GM10248 (cell line): ENCODE data around the gene NOC4L.

Source experiments
- CTCF ChIA-PET: fragments of 300-600 bp; sonication (Branson Sonifier 250); formaldehyde crosslinking; extraction: SDS; loops from one replicate; lab custom pipeline; 2021; ENCODE audit warnings: antibody characterized with exemption; lab: Yijun Ruan, JAX
- POLR2A ChIA-PET: fragments of 350-650 bp; sonication (Branson Sonifier 250); formaldehyde crosslinking; extraction: SDS; loops from one replicate; lab custom pipeline; 2020; ENCODE audit warnings: antibody characterized with exemption; lab: Yijun Ruan, JAX
- DNase-seq: peaks from one replicate; pipeline ENCODE4 v3.0.0; 2012; ENCODE audit errors: extremely low spot score
- TF ChIP-seq, protein P1 (sequence below): IDR thresholded peaks from 2 replicates; pipeline ENCODE4 v1.5.1; 2012; ENCODE audit warnings: mild to moderate bottlenecking, low read depth; ENCODE audit errors: extremely low read depth, missing control alignments, control extremely low read depth

Gene NOC4L

DNA sequence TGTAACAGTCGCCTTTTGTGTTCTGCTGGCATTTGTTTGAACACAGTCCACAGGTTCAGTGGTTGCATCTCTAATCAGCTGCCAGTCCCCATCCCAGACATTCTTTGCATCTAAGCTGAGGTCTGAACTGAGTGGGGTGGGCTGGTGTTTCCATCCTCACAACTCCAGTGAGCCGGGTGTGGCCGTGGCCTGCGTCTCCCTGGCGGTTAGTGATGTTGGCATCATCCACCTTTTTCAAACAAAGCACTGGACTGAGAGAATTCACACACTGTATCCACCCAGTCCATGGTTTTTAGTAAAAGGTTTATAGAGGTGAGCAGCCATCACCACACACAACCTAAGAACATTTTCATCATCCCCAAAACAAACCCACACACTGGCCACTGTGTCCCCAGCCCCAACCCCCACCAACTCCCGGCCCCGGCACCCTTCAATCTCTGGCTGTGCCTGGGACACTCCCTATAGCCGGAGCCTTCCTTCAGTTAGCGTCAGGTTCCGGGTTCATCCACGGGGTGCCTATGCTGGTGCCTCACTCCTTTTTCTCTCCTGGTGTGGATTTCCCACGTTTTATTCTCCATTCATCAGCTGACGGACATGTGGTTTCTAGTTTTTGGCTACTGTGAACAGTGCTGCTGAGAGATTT, 6.7 kb upstream of the NOC4L start:
- ChIA-PET POLR2A (no interaction called here), CTCF (interaction anchor here (1.3 kb wide), 1 partner anchor 9 kb away, joined by 3 read pairs; no protein-coding TSS in a partner anchor)
- TF ChIP-seq, protein P1, sequence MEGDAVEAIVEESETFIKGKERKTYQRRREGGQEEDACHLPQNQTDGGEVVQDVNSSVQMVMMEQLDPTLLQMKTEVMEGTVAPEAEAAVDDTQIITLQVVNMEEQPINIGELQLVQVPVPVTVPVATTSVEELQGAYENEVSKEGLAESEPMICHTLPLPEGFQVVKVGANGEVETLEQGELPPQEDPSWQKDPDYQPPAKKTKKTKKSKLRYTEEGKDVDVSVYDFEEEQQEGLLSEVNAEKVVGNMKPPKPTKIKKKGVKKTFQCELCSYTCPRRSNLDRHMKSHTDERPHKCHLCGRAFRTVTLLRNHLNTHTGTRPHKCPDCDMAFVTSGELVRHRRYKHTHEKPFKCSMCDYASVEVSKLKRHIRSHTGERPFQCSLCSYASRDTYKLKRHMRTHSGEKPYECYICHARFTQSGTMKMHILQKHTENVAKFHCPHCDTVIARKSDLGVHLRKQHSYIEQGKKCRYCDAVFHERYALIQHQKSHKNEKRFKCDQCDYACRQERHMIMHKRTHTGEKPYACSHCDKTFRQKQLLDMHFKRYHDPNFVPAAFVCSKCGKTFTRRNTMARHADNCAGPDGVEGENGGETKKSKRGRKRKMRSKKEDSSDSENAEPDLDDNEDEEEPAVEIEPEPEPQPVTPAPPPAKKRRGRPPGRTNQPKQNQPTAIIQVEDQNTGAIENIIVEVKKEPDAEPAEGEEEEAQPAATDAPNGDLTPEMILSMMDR, result no peak
- DNase-seq, result no peak

DNA sequence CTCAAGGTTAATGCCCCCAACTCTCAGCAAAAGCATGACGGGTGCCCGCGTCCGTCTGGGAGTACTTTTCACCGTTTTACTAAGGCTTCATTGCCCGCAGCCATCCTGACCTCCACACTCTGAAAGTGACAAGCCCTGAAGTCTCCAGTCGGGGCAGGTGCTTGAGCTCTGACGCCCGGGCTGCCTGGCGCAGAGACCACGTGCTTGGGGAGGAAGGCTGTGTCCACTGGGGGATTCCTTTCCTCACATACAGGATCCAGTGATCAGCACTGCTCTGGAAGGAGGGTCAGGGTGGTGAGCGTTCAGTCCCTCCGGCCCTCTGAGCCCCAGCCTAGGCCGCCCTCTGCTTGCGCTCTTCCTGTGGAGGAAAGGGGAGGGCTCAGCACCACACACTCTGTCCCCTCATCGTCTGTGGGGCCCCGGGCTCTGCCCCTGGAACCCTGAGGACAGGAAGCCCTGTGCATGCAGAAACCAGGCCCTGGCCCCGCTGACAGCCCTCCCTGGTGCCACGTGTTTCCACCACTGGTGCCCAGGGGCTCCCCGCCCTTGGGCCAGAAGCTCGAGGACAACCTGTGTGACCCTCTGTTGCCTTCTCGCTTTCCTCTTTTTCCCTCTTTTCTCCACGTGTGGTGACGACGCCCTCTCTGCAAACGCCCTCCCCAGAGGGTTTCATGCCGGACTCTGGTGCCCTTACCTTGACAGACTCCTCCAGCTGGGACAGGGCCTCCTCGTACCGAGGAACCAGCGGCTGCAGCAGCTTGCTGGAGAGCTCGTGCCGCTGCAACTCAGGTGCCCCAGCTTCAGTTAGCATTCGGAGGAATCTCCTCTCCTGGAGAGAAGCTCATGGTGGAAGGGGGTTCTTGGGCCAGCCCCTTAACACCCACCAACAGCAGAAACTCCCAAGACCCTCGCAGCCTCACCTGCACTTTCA, 5.1 kb upstream of the NOC4L start:
- DNase-seq, result no peak
- TF ChIP-seq, protein P1, result no peak
- CTCF ChIA-PET, result interaction anchor here (1.8 kb wide), 1 partner anchor 8 kb away, joined by 7 read pairs; no protein-coding TSS in a partner anchor
- POLR2A ChIA-PET, result no interaction called here

DNA sequence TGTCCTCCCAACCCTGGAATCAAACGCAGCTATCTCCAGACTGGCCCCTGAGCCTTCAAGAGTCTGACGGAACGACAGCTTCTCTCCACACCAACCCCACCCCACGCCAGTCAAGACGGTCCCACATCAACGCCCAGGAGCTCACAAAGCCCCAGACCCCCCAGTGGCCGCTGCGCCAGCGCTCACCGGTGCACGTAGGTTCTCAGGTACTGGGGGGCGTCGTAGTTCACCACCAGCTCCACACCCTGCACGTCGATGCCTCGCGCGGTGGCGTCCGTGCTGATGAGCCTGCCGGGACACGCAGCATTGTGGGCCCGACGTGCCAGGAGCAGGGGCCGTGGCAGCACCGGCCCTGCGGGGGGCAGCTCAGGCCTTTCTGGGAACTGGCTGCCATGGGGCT, 4.3 kb upstream of the NOC4L start:
- TF ChIP-seq, protein P1, result no peak
- ChIA-PET POLR2A (no interaction called here), CTCF (interaction anchor here (1.8 kb wide), 1 partner anchor 9 kb away, joined by 7 read pairs; no protein-coding TSS in a partner anchor)
- DNase-seq, result no peak

DNA sequence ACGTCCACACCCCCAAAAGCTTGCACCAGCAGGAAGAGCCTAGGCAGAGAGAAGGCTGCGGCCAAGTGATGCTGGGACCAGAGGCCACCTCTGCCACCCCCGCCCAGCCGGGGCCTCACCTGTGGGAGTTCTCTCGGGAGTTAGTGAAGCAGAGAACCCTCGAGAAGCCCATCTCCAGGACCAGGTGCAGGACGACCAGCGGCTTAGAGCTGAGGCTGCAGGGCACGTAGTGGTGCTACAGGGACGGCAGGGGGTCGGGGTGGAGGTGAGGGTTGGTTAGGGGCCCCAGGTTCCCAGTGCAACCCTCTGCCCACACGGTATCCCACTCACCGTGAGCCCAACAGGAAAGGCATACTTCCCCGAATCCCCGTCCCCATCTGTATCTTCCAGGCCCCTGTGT, 3.8 kb upstream of the NOC4L start:
- POLR2A ChIA-PET, result no interaction called here
- TF ChIP-seq, protein P1, result no peak
- DNase-seq, result no peak
- CTCF ChIA-PET, result interaction anchor here (1.0 to 1.8 kb wide), 3 partner anchors 10 to 274 kb away, joined by 3 to 7 read pairs (median 5); no protein-coding TSS in a partner anchor

DNA sequence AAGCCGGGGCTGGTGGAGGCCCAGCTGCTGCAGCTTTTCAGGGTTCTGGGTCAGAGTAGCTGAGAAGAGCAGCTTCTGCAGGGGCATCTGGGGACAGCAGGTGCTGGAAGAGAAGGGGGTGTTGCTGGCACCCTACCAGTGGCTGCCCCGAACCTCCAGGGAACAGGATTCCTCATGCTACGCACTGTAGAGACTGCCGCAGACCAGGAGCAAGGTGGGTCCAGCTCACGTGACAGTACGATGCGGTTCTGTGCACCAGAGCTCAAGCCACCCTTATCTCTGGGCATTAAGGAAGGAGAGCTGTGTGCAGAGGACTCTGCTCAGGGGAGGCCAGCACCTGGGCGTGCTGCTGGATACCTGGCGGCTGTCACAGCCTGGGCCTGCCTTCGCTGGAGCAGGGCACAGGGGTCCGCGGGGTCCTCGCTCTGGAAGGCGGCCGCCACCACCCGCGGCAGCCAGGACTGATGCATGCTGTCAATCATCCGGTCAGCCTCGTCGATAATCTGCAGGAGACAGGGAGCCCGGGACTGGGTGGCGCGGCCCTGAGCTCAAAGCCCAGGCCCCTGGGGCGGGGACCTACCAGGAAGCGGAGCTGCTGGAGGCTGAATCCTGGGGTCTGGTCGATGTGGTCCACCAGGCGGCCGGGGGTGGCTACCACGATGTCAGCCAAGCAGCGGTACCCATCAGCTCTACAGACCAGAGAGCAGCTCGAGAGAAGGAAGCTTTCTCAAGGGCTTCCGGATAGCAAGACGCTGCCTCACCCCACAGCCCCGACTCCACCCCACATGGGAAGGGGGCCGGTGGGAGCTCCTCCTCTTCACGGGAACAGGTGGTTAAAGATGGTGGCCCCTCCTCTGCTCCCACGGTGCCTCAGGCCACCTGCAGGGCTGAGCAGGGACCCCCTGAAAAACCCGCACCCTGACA, 3.1 kb upstream of the NOC4L start:
- TF ChIP-seq, protein P1, result no peak
- ChIA-PET CTCF (interaction anchor here (1.0 to 1.8 kb wide), 3 partner anchors 10 to 273 kb away, joined by 3 to 7 read pairs (median 5); no protein-coding TSS in a partner anchor), POLR2A (no interaction called here)

More for the DNA sequence above, 3.1 kb upstream of the NOC4L start:
- DNase-seq, result no peak
